GM12878 (cell line): Measurements from ENCODE around the gene EYA4. TPM values are rescaled to one million over a fixed set of nuclear protein-coding genes. Genes with fewer than 3 reads are reported as not detected.

ENCODE experiments used
- ATAC-seq: fragments of 200-7000 bp; cut with Tn5 transposase; 3 replicates; pipeline ENCODE4 v1.9.1; 2020; ENCODE audit warnings: mild to moderate bottlenecking, moderate library complexity
- BruUV-seq: library from RNA; stranded (reverse); fragments of 400-500 nt; replicated peaks from 2 replicates; lab custom pipeline; 2021; lab: Mats Ljungman, UMichigan
- CTCF ChIA-PET: fragments of 300-600 bp; sonication (Branson Sonifier 250); formaldehyde crosslinking; extraction: SDS; loops from one replicate; lab custom pipeline; 2021; ENCODE audit warnings: inconsistent platforms; lab: Yijun Ruan, JAX
- POLR2A ChIA-PET: fragments of 350-600 bp; formaldehyde crosslinking; extraction: SDS; loops from one replicate; lab custom pipeline; 2021; ENCODE audit warnings: inconsistent platforms; lab: Charles Lee
- RAD21 ChIA-PET: fragments of 300-600 bp; sonication (Branson Sonifier 250); formaldehyde crosslinking; loops from one replicate; lab custom pipeline; 2023; ENCODE audit warnings: antibody characterized with exemption; ENCODE audit not compliant: unreplicated experiment; lab: Charles Lee
- SMC1A ChIA-PET: fragments of 300-600 bp; sonication (Branson Sonifier 250); formaldehyde crosslinking; loops from one replicate; lab custom pipeline; 2023; ENCODE audit not compliant: unreplicated experiment, uncharacterized antibody; lab: Charles Lee
- DNase-seq: peaks from one replicate; pipeline ENCODE4 v3.0.0-alpha.2; 2011; ENCODE audit warnings: low read depth, low spot score
- FAIRE-seq: peaks from 3 replicates; lab custom pipeline; 2011; peaks lifted over from hg19 to GRCh38; lab: Jason Lieb, UNC
- H2AFZ ChIP-seq: 2 replicates; pipeline ENCODE4 v1.6.0; 2011; ENCODE audit warnings: low read depth, low read length, control low read depth; ENCODE audit not compliant: control insufficient read depth
- H3K27ac ChIP-seq: 2 replicates; pipeline ENCODE4 v1.5.1; 2011; ENCODE audit warnings: control low read depth; ENCODE audit not compliant: control insufficient read depth, insufficient read depth
- H3K27me3 ChIP-seq, 2 experiments: replicated peaks in 1 of 2; 2 replicates each; pipeline versions ENCODE4 v1.6.0 to v1.6.1; 2011; ENCODE audit warnings: low read length in 1 of 2; ENCODE audit not compliant: control insufficient read depth in 2 of 2, insufficient read depth in 2 of 2
- H3K36me3 ChIP-seq, 2 experiments: 2 replicates each; pipeline ENCODE4 v1.5.1; 2011; ENCODE audit warnings: low read length in 1 of 2; ENCODE audit not compliant: control insufficient read depth in 2 of 2, insufficient read depth in 2 of 2
- H3K4me1 ChIP-seq: 2 replicates; pipeline ENCODE4 v1.6.1; 2011; ENCODE audit warnings: mild to moderate bottlenecking, low read length, moderate library complexity, mixed read lengths; ENCODE audit not compliant: control insufficient read depth, insufficient read depth
- H3K4me2 ChIP-seq: 2 replicates; pipeline ENCODE4 v1.6.0; 2011; ENCODE audit warnings: control low read depth; ENCODE audit not compliant: control insufficient read depth, insufficient read depth
- H3K4me3 ChIP-seq: fragments of 200-600 bp; sonication (generic); 2 replicates; pipeline ENCODE4 v1.5.1; 2016
- H3K79me2 ChIP-seq: 2 replicates; pipeline ENCODE4 v1.6.0; 2011; ENCODE audit warnings: low read length; ENCODE audit not compliant: control insufficient read depth, insufficient read depth
- H3K9ac ChIP-seq: 2 replicates; pipeline ENCODE4 v1.8.0; 2011; ENCODE audit warnings: low read length, control low read depth, mixed read lengths; ENCODE audit not compliant: control insufficient read depth, insufficient read depth
- H3K9me3 ChIP-seq: replicated peaks from 3 replicates; pipeline ENCODE4 v1.5.1; 2011; ENCODE audit warnings: mild to moderate bottlenecking, low read length; ENCODE audit not compliant: control insufficient read depth, insufficient read depth
- H4K20me1 ChIP-seq: 2 replicates; pipeline ENCODE4 v1.6.0; 2011; ENCODE audit not compliant: control insufficient read depth, insufficient read depth
- ESRRA ChIP-seq: IDR thresholded peaks from 2 replicates; pipeline ENCODE4 v1.6.1; 2012; ENCODE audit warnings: mild to moderate bottlenecking, low read length, improper control_type of control experiment
- GATAD2B ChIP-seq: fragments of 450-650 bp; conservative IDR thresholded peaks from 2 replicates; pipeline ENCODE4 v1.6.1; 2017; ENCODE audit warnings: low read depth, mild to moderate bottlenecking, moderate library complexity
- IKZF1 ChIP-seq: fragments of 450-650 bp; conservative IDR thresholded peaks from 2 replicates; pipeline ENCODE4 v1.6.1; 2017; ENCODE audit warnings: antibody characterized with exemption, mild to moderate bottlenecking
- IRF4 ChIP-seq: IDR thresholded peaks from 2 replicates; pipeline ENCODE4 v1.6.1; 2011; ENCODE audit warnings: low read depth, low read length
- RAD21 ChIP-seq: IDR thresholded peaks from 2 replicates; pipeline ENCODE4 v1.6.1; 2011; ENCODE audit warnings: mild to moderate bottlenecking, low read depth, low read length, moderate library complexity; ENCODE audit not compliant: insufficient read depth
- RCOR1 ChIP-seq: conservative IDR thresholded peaks from 2 replicates; pipeline ENCODE4 v1.6.1; 2012; ENCODE audit warnings: low read depth, low read length, improper control_type of control experiment
- SMC3 ChIP-seq: IDR thresholded peaks from 2 replicates; pipeline ENCODE4 v1.6.1; 2011; ENCODE audit warnings: low read length, improper control_type of control experiment, borderline replicate concordance
- SUPT20H ChIP-seq: IDR thresholded peaks from 2 replicates; pipeline ENCODE4 v1.6.1; 2011; ENCODE audit warnings: low read depth, mild to moderate bottlenecking, low read length, moderate library complexity, borderline replicate concordance; ENCODE audit not compliant: control insufficient read depth
- ZNF622 ChIP-seq: fragments of 450-650 bp; IDR thresholded peaks from 2 replicates; pipeline ENCODE4 v1.6.1; 2017; ENCODE audit warnings: mild to moderate bottlenecking, inconsistent platforms
- WGBS: methylation state at CpG from one replicate; pipeline ENCODE4 v1.1.6; 2016; ENCODE audit warnings: low lambda C conversion rate; ENCODE audit not compliant: insufficient replicate concordance, insufficient coverage; ENCODE audit errors: missing lambda C conversion rate; 5-methylcytosine and 5-hydroxymethylcytosine counted together
- in situ Hi-C: fragments of 300-500 bp; cut with MboI; formaldehyde crosslinking; loops from 9 replicates; pipeline ENCODE4 v1.14.3; 2018; ENCODE audit warnings: mixed read lengths
- intact Hi-C: fragments of 100-400 bp; cut with micrococcal nuclease; formaldehyde crosslinking; loops from one replicate; pipeline ENCODE4 v1.14.2; 2022; ENCODE audit not compliant: unreplicated experiment
- polyA plus RNA-seq, 11 experiments: library from polyadenylated mRNA; depleted of rRNA in 4 of 11; unstranded in 6 of 11; stranded (reverse) in 5 of 11; fragments of >200 nt; fragmentation: Nextera tagmentation in 4 of 11; fragmentation: Illumina TruSeq in 1 of 11; extraction: Ambion mirVana in 4 of 11; extraction: Trizol in 1 of 11; gene quantifications; 1 replicate in 1 of 11; 2 replicates in 10 of 11; pipeline versions ENCODE4 v1.2.1 to v1.2.3, GENCODE V29; 2011 to 2016; ENCODE audit warnings: inconsistent platforms in 2 of 11, missing spikeins in 2 of 11, low read depth in 1 of 11
- total RNA-seq, 4 experiments: library from RNA; depleted of rRNA in 3 of 4; stranded (reverse); fragments of >200 nt in 3 of 4; fragmentation: Illumina TruSeq in 1 of 4; extraction: Trizol in 1 of 4; gene quantifications; 2 replicates each; pipeline versions ENCODE4 v1.2.1 to v1.2.3, GENCODE V29; 2013 to 2021
- TF ChIP-seq, protein P1 (sequence below): fragments of 450-650 bp; IDR thresholded peaks from 2 replicates; pipeline ENCODE4 v1.6.1; 2018; ENCODE audit warnings: mild to moderate bottlenecking, low read depth, moderate library complexity; ENCODE audit not compliant: partially characterized antibody
- TF ChIP-seq, protein P2 (sequence below), 3 experiments: IDR thresholded peaks in 2 of 3; conservative IDR thresholded peaks in 1 of 3; 2 replicates each; pipeline ENCODE4 v1.5.1; 2011; ENCODE audit warnings: low read depth in 3 of 3, low read length in 3 of 3, mild to moderate bottlenecking in 3 of 3, control low read depth in 2 of 3, moderate library complexity in 2 of 3, inconsistent platforms in 1 of 3, mixed read lengths in 1 of 3; ENCODE audit not compliant: control insufficient read depth in 2 of 3, insufficient read depth in 1 of 3; ENCODE audit errors: extremely low read depth in 1 of 3

EYA4 gene
- total and polyA plus RNA-seq, 10 of the 15 experiments (the other 5 are each of a cell fraction or from before 2014, with no cell fraction given): 0.02 TPM; not detected in 9

DNA sequence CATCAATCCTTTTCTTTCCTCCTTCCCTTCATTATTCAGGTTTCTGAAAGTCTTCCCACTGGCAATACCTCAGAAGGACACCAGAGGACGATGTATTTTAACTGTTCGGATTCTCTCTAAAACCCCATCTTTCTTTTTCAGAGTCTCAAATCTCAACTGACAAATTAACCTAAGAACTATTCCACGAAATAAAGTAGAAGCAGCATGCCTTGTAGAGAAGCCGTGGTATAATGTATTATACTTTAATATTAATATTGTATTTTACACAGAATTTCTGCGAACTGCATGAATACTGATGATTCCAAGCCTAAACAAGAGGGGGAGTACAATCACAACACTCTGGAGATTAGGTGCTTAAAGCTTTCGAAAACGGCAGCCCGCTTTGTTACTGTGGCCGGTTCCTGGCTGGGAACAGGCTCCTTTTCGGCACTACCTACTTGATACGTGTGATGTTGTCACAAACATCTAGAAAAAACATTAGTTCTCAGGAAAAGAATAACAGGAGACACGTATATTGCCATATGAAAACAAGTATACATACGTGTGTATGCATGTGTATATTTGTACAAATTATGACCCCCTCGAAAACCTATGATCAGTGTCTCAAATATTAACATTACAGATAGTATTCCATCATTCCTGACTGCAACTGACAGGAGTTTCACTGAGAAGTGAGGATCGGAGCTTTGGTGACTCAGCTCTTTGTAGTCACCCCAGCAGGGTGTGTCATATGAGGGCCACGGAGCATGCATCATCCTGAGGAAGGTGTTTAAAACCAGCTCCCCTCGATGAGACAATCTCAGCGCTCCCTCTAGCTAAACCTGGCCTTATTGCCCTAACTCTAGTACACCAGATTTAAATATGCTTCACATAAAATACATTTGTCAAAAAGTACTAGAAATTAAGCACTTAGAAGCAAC is 328.1 kb downstream of the EYA4 start:
- Histone ChIP-seq H3K79me2 (no peaks in the 10 kb centered on the region), H4K20me1 (no peaks in the 10 kb centered on the region), H3K9ac (no peak overlapping the region), H3K4me2 (0 out of 2 replicates have a peak overlapping the region, but pooled peaks have one; percentile 42), H3K4me1 (no peaks in the 10 kb centered on the region), H3K36me3 (no peaks in the 10 kb centered on the region), H3K27me3 (no peaks in the 10 kb centered on the region), H2AFZ (no peak overlapping the region), H3K9me3 (no peaks in the 10 kb centered on the region), H3K4me3 (no peak overlapping the region), H3K27ac (no peak overlapping the region)
- TF ChIP-seq, protein P1, sequence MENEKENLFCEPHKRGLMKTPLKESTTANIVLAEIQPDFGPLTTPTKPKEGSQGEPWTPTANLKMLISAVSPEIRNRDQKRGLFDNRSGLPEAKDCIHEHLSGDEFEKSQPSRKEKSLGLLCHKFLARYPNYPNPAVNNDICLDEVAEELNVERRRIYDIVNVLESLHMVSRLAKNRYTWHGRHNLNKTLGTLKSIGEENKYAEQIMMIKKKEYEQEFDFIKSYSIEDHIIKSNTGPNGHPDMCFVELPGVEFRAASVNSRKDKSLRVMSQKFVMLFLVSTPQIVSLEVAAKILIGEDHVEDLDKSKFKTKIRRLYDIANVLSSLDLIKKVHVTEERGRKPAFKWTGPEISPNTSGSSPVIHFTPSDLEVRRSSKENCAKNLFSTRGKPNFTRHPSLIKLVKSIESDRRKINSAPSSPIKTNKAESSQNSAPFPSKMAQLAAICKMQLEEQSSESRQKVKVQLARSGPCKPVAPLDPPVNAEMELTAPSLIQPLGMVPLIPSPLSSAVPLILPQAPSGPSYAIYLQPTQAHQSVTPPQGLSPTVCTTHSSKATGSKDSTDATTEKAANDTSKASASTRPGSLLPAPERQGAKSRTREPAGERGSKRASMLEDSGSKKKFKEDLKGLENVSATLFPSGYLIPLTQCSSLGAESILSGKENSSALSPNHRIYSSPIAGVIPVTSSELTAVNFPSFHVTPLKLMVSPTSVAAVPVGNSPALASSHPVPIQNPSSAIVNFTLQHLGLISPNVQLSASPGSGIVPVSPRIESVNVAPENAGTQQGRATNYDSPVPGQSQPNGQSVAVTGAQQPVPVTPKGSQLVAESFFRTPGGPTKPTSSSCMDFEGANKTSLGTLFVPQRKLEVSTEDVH: no peak
- TF ChIP-seq ESRRA: no peak
- no peak for TF ChIP-seq ZNF622
- TF ChIP-seq RAD21: peak; percentile 63
- no peak for TF ChIP-seq SUPT20H
- TF ChIP-seq IRF4: no peak
- TF ChIP-seq, protein P2, sequence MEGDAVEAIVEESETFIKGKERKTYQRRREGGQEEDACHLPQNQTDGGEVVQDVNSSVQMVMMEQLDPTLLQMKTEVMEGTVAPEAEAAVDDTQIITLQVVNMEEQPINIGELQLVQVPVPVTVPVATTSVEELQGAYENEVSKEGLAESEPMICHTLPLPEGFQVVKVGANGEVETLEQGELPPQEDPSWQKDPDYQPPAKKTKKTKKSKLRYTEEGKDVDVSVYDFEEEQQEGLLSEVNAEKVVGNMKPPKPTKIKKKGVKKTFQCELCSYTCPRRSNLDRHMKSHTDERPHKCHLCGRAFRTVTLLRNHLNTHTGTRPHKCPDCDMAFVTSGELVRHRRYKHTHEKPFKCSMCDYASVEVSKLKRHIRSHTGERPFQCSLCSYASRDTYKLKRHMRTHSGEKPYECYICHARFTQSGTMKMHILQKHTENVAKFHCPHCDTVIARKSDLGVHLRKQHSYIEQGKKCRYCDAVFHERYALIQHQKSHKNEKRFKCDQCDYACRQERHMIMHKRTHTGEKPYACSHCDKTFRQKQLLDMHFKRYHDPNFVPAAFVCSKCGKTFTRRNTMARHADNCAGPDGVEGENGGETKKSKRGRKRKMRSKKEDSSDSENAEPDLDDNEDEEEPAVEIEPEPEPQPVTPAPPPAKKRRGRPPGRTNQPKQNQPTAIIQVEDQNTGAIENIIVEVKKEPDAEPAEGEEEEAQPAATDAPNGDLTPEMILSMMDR (IDR thresholded peaks at IDR 0.05 in 2 of 3, conservative IDR thresholded peaks at IDR 0.05 in 1 of 3; ENCODE audit: control insufficient read depth in 2 of 3, extremely low read depth in 1 of 3, insufficient read depth in 1 of 3, low read depth in 3 of 3, low read length in 3 of 3): peak; percentile 43 to 59 (median 55)
- TF ChIP-seq RCOR1: no peak
- TF ChIP-seq GATAD2B: no peak
- peak; percentile 46; the same call in 1 of the 2 replicates for TF ChIP-seq SMC3
- no peak for TF ChIP-seq IKZF1
- POLR2A ChIA-PET: no interaction called here
- intact Hi-C loops (loop anchor here (2.0 kb wide), 1 partner anchor 348 kb away; no protein-coding TSS in a partner anchor), in situ Hi-C loops (loop anchor here (10.0 to 25.0 kb wide), 2 partner anchors 346 to 518 kb away; no protein-coding TSS in a partner anchor)
- 1% methylated on average over 18 of the region's 18 CpGs for WGBS
- no peak for DNase-seq
- no TSS peak for BruUV-seq
- SMC1A ChIA-PET: interaction anchor here (0.6 to 1.3 kb wide), 4 partner anchors 11 to 383 kb away, joined by 3 to 5 read pairs (median 3); no protein-coding TSS in a partner anchor
- FAIRE-seq: no peak
- peak; percentile 55 for ATAC-seq
- RAD21 ChIA-PET: interaction anchor here (1.3 kb wide), 1 partner anchor 10 kb away, joined by 5 read pairs; no protein-coding TSS in a partner anchor
- CTCF ChIA-PET: interaction anchor here (0.8 to 1.8 kb wide), 7 partner anchors 10 to 528 kb away, joined by 3 to 10 read pairs (median 5); no protein-coding TSS in a partner anchor
